ENCODE measurements around the gene ANKS1B.

- no peak for TF ChIP-seq CTCF (IDR thresholded peaks at IDR 0.05; ENCODE audit: low read length)
- no peak for TF ChIP-seq EZH2 (IDR thresholded peaks at IDR 0.05; ENCODE audit: borderline replicate concordance, low read length)
Observed at GRCh38 chr12:99600388-99600787, 384.3 kb downstream of the ANKS1B start.

All from OCI-LY1 (cell line).